Fibroblast of lung (primary cell): ENCODE results near the gene ZSCAN16. TPM values are rescaled to one million over a fixed set of nuclear protein-coding genes. Genes with fewer than 3 reads are reported as not detected.

Experiments used
- DNase-seq, 2 donors: peaks; one replicate each; pipeline versions ENCODE4 v3.0.0 to v3.0.0-alpha.2; 2010; ENCODE audit warnings: low read depth in 2 of 2
- H2AFZ ChIP-seq: 2 replicates; pipeline ENCODE4 v1.5.1; 2012; ENCODE audit warnings: low read length, control low read depth, inconsistent platforms
- H3K27ac ChIP-seq: 2 replicates; pipeline ENCODE4 v1.5.1; 2011; ENCODE audit warnings: low read length, control low read depth; ENCODE audit not compliant: insufficient read depth
- H3K27me3 ChIP-seq: 2 replicates; pipeline ENCODE4 v1.5.1; 2011; ENCODE audit warnings: mild to moderate bottlenecking, low read length; ENCODE audit not compliant: control insufficient read depth, insufficient read depth
- H3K36me3 ChIP-seq: 2 replicates; pipeline ENCODE4 v1.5.1; 2011; ENCODE audit warnings: low read length; ENCODE audit not compliant: control insufficient read depth, insufficient read depth
- H3K4me1 ChIP-seq: 2 replicates; pipeline ENCODE4 v1.5.1; 2011; ENCODE audit warnings: low read length; ENCODE audit not compliant: control insufficient read depth, insufficient read depth; ENCODE audit errors: extremely low read depth
- H3K4me2 ChIP-seq: 2 replicates; pipeline ENCODE4 v1.5.1; 2011; ENCODE audit warnings: low read length, control low read depth; ENCODE audit not compliant: insufficient read depth; ENCODE audit errors: extremely low read depth
- H3K4me3 ChIP-seq, 4 experiments: fragments of 200-600 bp in 1 of 4; sonication (generic) in 1 of 4; replicated peaks in 1 of 4; 2 replicates each; pipeline ENCODE4 v1.5.1; 2011 to 2016; ENCODE audit warnings: low read length in 4 of 4, low read depth in 3 of 4, mild to moderate bottlenecking in 3 of 4, control low read depth in 2 of 4, inconsistent platforms in 1 of 4, mixed read lengths in 1 of 4; ENCODE audit not compliant: insufficient read depth in 1 of 4; ENCODE audit errors: control extremely low read depth in 1 of 4
- H3K79me2 ChIP-seq: 2 replicates; pipeline ENCODE4 v1.5.1; 2012; ENCODE audit warnings: mild to moderate bottlenecking, low read length, inconsistent platforms; ENCODE audit not compliant: control insufficient read depth, insufficient read depth
- H3K9ac ChIP-seq: 2 replicates; pipeline ENCODE4 v1.5.1; 2011; ENCODE audit warnings: mild to moderate bottlenecking, low read length, control low read depth; ENCODE audit not compliant: insufficient read depth
- H3K9me3 ChIP-seq: 2 replicates; pipeline ENCODE4 v1.5.1; 2012; ENCODE audit warnings: low read depth, low read length; ENCODE audit not compliant: control insufficient read depth, insufficient read depth
- H4K20me1 ChIP-seq: 2 replicates; pipeline ENCODE4 v1.5.1; 2011; ENCODE audit warnings: low read length; ENCODE audit not compliant: control insufficient read depth, insufficient read depth; ENCODE audit errors: extremely low read depth
- EZH2 ChIP-seq: IDR thresholded peaks from 2 replicates; pipeline ENCODE4 v1.5.1; 2012; ENCODE audit warnings: low read length, control low read depth, mild to moderate bottlenecking; ENCODE audit errors: missing control alignments
- polyA plus RNA-seq, 2 donors: library from polyadenylated mRNA; depleted of rRNA in 1 of 2; stranded (reverse) in 1 of 2; unstranded in 1 of 2; fragments of >200 nt; gene quantifications; 2 replicates each; pipeline ENCODE4 v1.2.1, GENCODE V29; 2011 to 2012; ENCODE audit warnings: missing spikeins in 1 of 2
- total RNA-seq: library from RNA; depleted of rRNA; stranded (reverse); fragments of >200 nt; gene quantifications from 2 replicates; pipeline ENCODE4 v1.2.1, GENCODE V29; 2014
- TF ChIP-seq, protein P1 (sequence below), 2 donors: IDR thresholded peaks in 1 of 2; conservative IDR thresholded peaks in 1 of 2; 1 replicate in 1 of 2; 2 replicates in 1 of 2; pipeline ENCODE4 v1.5.1; 2011 to 2012; ENCODE audit warnings: low read length in 2 of 2, control low read depth in 1 of 2, inconsistent platforms in 1 of 2, low read depth in 1 of 2, mild to moderate bottlenecking in 1 of 2

ZSCAN16 gene
- total and polyA plus RNA-seq, 2 donors (not counting 1 experiment from before 2014, with no cell fraction given) = 2.0 to 6.6 TPM

DNA sequence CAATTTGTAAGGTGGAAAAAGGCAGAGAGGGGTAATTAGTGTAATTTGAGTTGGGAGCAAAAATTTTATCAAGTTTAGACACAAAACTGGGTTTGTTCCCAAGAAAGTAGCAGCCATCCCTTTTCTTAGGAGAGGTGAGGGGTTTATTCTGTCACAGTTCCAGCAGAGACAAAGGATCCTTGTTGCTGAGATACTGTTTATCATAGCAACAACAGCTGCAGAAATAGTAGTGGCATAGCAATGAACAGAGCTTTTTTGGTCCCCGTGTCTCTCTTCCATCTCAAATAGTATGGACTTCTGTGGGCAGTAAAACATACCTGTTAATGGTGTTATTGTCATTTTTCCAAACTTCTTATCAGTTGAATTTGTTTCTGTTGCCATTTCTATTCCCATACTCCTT is 41.2 kb downstream of the ZSCAN16 start:
- DNase-seq = no peak
- no peaks in the 10 kb centered on the region for H3K36me3 ChIP-seq
- H3K9me3 ChIP-seq = no peaks in the 10 kb centered on the region
- TF ChIP-seq, protein P1, sequence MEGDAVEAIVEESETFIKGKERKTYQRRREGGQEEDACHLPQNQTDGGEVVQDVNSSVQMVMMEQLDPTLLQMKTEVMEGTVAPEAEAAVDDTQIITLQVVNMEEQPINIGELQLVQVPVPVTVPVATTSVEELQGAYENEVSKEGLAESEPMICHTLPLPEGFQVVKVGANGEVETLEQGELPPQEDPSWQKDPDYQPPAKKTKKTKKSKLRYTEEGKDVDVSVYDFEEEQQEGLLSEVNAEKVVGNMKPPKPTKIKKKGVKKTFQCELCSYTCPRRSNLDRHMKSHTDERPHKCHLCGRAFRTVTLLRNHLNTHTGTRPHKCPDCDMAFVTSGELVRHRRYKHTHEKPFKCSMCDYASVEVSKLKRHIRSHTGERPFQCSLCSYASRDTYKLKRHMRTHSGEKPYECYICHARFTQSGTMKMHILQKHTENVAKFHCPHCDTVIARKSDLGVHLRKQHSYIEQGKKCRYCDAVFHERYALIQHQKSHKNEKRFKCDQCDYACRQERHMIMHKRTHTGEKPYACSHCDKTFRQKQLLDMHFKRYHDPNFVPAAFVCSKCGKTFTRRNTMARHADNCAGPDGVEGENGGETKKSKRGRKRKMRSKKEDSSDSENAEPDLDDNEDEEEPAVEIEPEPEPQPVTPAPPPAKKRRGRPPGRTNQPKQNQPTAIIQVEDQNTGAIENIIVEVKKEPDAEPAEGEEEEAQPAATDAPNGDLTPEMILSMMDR (conservative IDR thresholded peaks at IDR 0.05 in 1 of 2, IDR thresholded peaks at IDR 0.05 in 1 of 2; ENCODE audit: low read depth in 1 of 2, low read length in 2 of 2) = no peak
- TF ChIP-seq EZH2 = no peak
- H3K4me2 ChIP-seq = no peak overlapping the region
- H4K20me1 ChIP-seq = no peaks in the 10 kb centered on the region
- H3K4me1 ChIP-seq = no peaks in the 10 kb centered on the region
- no peak overlapping the region for H3K9ac ChIP-seq
- no peak overlapping the region for H2AFZ ChIP-seq
- no peak overlapping the region for H3K4me3 ChIP-seq
- H3K27me3 ChIP-seq = no peaks in the 10 kb centered on the region
- no peak overlapping the region for H3K27ac ChIP-seq
- no peaks in the 10 kb centered on the region for H3K79me2 ChIP-seq

GRCh38 chr6:28167068-28167467 is 42.7 kb downstream of the ZSCAN16 start:
- peak; percentile 3 to 94 for DNase-seq
- no peak overlapping the region for H3K4me3 ChIP-seq
- H3K27me3 ChIP-seq = no peaks in the 10 kb centered on the region
- H3K79me2 ChIP-seq = no peaks in the 10 kb centered on the region
- H3K36me3 ChIP-seq = no peaks in the 10 kb centered on the region
- no peak for TF ChIP-seq EZH2
- TF ChIP-seq, protein P1 (conservative IDR thresholded peaks at IDR 0.05 in 1 of 2, IDR thresholded peaks at IDR 0.05 in 1 of 2; ENCODE audit: low read depth in 1 of 2, low read length in 2 of 2) = no peak
- no peak overlapping the region for H3K9ac ChIP-seq
- H3K4me1 ChIP-seq = no peaks in the 10 kb centered on the region
- no peaks in the 10 kb centered on the region for H3K9me3 ChIP-seq
- no peak overlapping the region for H3K27ac ChIP-seq
- no peak overlapping the region for H3K4me2 ChIP-seq
- no peak overlapping the region for H2AFZ ChIP-seq
- no peaks in the 10 kb centered on the region for H4K20me1 ChIP-seq

- Histone ChIP-seq H3K9me3 (no peaks in the 10 kb centered on the region), H4K20me1 (no peaks in the 10 kb centered on the region), H2AFZ (no peak overlapping the region), H3K9ac (no peak overlapping the region), H3K4me3 (no peak overlapping the region), H3K4me2 (no peak overlapping the region), H3K79me2 (no peaks in the 10 kb centered on the region), H3K36me3 (no peaks in the 10 kb centered on the region), H3K27ac (no peak overlapping the region), H3K4me1 (no peaks in the 10 kb centered on the region), H3K27me3 (no peaks in the 10 kb centered on the region)
- DNase-seq = no peak
- TF ChIP-seq, protein P1 (conservative IDR thresholded peaks at IDR 0.05 in 1 of 2, IDR thresholded peaks at IDR 0.05 in 1 of 2; ENCODE audit: low read depth in 1 of 2, low read length in 2 of 2) = no peak
- TF ChIP-seq EZH2 = no peak
These were observed 43.5 kb downstream of the ZSCAN16 start for GRCh38 chr6:28167926-28168325.
